Suprapubic skin (tissue), 4 donors: ENCODE data around the gene SPRED2.

Experiments
- EP300 ChIP-seq: sonication (generic); formaldehyde crosslinking; IDR thresholded peaks from one replicate; pipeline ENCODE4 v1.6.1; 2017; ENCODE audit warnings: antibody characterized with exemption
- POLR2A ChIP-seq, 2 donors: fragments of 450-650 bp; IDR thresholded peaks; one replicate each; pipeline ENCODE4 v1.6.1; 2017; ENCODE audit warnings: antibody characterized with exemption in 2 of 2, mild to moderate bottlenecking in 2 of 2, moderate library complexity in 2 of 2
- POLR2AphosphoS5 ChIP-seq, 3 donors: sonication (generic); formaldehyde crosslinking; IDR thresholded peaks; one replicate each; pipeline ENCODE4 v1.6.1; 2017; ENCODE audit warnings: antibody characterized with exemption in 3 of 3
- TF ChIP-seq, protein P1 (sequence below), 2 donors: fragments of 200-600 bp in 1 of 2; fragments of 450-650 bp in 1 of 2; sonication (generic) in 1 of 2; IDR thresholded peaks; one replicate each; pipeline ENCODE4 v1.5.1; 2016 to 2019; ENCODE audit warnings: antibody characterized with exemption in 2 of 2, mild to moderate bottlenecking in 1 of 2, moderate library complexity in 1 of 2

DNA sequence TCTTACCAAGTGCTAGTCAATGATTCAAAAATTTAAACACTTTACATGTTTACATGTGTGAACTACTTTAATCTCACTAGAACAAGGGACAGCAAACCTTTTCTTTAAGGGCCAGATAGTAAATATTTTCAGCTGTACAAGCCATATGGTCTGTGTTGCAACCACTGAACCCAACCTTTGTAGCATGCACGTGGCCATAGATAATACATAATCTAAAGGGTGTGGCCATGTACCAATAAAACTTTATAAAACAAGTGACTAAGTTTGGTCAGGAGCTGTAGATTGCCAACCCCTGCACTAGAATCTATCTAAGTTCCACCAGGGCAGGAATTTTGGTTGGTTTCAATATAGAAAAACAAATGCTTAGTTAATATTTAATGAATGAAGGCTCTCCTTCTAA lies 18.4 kb upstream of the SPRED2 start:
- TF ChIP-seq, protein P1, sequence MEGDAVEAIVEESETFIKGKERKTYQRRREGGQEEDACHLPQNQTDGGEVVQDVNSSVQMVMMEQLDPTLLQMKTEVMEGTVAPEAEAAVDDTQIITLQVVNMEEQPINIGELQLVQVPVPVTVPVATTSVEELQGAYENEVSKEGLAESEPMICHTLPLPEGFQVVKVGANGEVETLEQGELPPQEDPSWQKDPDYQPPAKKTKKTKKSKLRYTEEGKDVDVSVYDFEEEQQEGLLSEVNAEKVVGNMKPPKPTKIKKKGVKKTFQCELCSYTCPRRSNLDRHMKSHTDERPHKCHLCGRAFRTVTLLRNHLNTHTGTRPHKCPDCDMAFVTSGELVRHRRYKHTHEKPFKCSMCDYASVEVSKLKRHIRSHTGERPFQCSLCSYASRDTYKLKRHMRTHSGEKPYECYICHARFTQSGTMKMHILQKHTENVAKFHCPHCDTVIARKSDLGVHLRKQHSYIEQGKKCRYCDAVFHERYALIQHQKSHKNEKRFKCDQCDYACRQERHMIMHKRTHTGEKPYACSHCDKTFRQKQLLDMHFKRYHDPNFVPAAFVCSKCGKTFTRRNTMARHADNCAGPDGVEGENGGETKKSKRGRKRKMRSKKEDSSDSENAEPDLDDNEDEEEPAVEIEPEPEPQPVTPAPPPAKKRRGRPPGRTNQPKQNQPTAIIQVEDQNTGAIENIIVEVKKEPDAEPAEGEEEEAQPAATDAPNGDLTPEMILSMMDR (IDR thresholded peaks at IDR 0.05), result no peak
- no peak for TF ChIP-seq POLR2A (IDR thresholded peaks at IDR 0.05)
- TF ChIP-seq EP300, result no peak
- TF ChIP-seq POLR2AphosphoS5 (IDR thresholded peaks at IDR 0.05), result no peak
